GM18867 (cell line): ENCODE data around the gene SAC3D1.
A peak's percentile ranks its signal among the peaks of the same experiment; 100 is the strongest.
"Not testable (repeated sequence)": the region's sequence is repeated elsewhere in the genome, so short reads cannot be mapped to it uniquely, and the experiment has no call there.

Experiments
- ATAC-seq: cut with Tn5 transposase; IDR thresholded peaks from one replicate; pipeline ENCODE4 v1.9.1; 2021; ENCODE audit warnings: mild to moderate bottlenecking, moderate library complexity; ENCODE audit not compliant: unreplicated experiment

The SAC3D1 gene

GRCh38 chr11:65023502-65023901, 17.5 kb upstream of the SAC3D1 start:
- ATAC-seq, result not testable (repeated sequence)

GRCh38 chr11:65026810-65027209, 14.2 kb upstream of the SAC3D1 start:
- no peak for ATAC-seq

DNA sequence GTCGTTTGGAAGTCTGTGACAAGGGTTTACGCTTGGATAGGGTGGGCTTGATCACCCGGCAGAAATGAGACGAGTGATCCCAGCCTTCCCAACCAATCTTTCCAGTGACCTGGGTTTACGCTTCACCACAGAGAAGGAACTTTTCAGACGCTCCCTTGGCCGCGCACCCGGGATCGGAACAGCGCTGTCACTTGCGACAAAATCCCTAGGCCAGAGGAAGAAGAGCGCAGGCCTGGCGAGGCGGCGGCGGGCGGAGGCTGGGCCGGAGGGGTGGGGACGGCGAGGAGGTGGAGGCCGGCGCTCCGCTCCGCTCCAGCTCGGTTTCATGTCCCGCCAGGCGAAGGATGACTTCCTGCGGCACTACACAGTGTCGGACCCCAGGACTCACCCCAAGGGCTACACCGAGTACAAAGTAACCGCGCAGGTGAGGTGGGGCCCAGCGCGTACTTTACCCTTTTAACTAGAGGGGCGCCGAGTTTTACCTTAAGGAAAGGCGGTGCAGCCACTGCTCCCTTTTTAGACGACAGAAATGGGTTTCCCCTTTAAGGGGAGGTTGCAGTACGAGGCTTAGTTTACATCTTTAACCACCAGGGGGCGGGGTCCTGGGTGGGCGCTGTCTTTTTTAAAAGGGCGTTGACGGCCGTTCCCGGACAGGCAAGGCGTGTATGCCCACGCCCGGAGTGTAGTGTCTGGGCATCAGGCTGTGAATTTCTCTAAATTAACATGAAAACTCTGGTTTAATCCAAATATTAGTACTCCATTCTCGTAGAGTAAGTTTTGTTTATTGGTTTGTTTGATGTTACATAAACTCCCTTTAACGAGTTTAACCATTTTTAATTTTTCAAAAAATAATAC, 13.6 kb upstream of the SAC3D1 start, which contains the start of gene SNX15:
SNX15 (plus strand) TSS at position 227 of the 855 bp plus-strand sequence; CDS start at position 326, 99 bp downstream.
- ATAC-seq, result peak; percentile 85

DNA sequence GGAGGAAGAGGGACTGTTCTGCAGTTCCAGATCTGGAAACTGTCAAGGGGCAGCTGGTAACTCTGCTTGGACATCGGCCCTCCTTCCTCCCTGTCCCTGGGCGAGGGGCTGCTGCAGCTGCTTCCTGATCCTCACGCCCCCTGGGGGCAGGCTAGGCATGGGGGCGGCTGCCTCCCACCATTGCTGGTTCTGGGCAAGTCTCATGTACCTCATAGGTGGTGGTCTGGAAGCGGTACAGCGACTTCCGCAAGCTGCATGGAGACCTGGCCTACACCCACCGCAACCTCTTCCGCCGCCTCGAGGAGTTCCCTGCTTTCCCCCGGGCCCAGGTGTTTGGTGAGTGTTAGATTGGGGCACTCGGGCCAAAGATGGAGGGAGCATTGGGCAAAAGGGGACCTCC, 8.8 kb upstream of the SAC3D1 start:
- ATAC-seq, result no peak

- ATAC-seq, result no peak
These were observed 6.6 kb upstream of the SAC3D1 start for GRCh38 chr11:65034423-65034822.

- no peak for ATAC-seq
These were observed 5.4 kb upstream of the SAC3D1 start for GRCh38 chr11:65035579-65035978.

GRCh38 chr11:65036931-65037330, 4.1 kb upstream of the SAC3D1 start:
- ATAC-seq, result no peak

DNA sequence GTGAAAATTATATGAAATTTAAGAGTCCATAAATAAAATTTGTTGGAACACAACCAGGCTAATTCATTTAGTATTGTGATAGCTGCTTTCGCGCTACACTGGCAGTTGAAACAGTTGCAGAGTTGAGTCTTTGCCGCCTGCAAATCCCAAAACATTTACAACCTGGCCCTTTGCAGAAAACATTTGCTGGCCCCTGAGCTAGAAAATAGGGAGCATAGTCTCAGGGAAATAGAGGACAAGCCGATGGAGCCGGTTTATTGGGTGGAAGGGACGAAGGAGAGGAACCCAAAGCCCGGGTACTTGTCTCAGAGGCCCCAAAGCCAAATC, 527 bp upstream of the SAC3D1 start:
- no peak for ATAC-seq

- no peak for ATAC-seq
These were observed 1.9 kb downstream of the SAC3D1 start for GRCh38 chr11:65042891-65043290.

DNA sequence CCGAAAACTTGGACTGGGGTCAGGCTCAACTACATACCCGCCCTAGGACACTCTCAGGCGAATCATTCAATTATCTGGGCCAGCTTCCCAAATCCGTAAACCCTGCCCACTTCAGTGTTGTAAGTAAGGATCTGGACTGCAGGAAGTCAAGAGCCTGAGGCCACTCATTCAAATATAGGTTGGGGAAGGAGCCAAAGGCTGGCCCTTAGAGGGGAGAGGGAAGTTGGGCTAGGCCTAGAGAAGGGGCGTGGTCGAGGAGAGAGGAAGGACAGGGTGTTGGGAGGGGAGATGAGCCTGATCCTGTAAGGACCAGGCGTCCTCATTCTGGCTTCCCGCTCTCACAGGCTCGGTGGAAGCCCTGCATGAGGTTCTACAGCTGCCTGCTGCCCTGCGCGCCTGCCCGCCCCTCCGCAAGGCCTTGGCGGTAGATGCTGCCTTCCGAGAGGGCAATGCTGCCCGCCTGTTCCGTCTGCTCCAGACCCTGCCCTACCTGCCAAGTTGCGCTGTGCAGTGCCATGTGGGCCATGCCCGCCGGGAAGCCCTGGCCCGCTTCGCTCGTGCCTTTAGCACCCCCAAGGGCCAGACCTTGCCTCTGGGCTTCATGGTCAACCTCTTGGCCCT, 3.0 kb downstream of the SAC3D1 start:
- no peak for ATAC-seq

GRCh38 chr11:65045061-65045460, 4.1 kb downstream of the SAC3D1 start:
- ATAC-seq, result no peak

- ATAC-seq, result no peak
These were observed 4.7 kb downstream of the SAC3D1 start for GRCh38 chr11:65045728-65046127.

- ATAC-seq, result no peak
These were observed 6.8 kb downstream of the SAC3D1 start for GRCh38 chr11:65047581-65048422.

DNA sequence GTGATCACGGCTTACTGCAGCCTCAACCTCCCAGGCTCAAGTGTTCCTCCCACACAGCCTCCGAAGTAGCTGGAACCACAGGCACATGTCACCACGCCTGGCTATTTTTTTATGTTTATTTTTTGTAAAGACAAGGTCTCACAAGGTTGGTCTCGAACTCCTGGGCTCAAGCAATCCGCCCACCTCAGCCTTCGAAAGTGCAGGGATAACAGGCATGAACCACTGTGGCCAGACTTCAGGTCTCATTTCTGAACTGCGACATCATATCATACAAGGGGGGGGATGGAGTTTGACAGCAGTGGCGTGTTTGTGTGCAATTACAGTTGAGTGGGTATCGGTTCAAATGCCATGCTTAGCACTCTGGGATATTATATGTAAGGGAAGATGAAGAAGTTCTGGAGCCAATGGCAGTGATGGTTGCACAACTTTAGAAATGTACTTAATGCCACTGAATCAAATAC, 10.4 kb downstream of the SAC3D1 start:
- ATAC-seq, result no peak

- ATAC-seq, result no peak
These were observed 13.0 kb downstream of the SAC3D1 start for GRCh38 chr11:65053827-65054508.

- ATAC-seq, result no peak
These were observed 14.5 kb downstream of the SAC3D1 start for GRCh38 chr11:65055538-65055937.

GRCh38 chr11:65056999-65057398, 16.0 kb downstream of the SAC3D1 start:
- no peak for ATAC-seq

DNA sequence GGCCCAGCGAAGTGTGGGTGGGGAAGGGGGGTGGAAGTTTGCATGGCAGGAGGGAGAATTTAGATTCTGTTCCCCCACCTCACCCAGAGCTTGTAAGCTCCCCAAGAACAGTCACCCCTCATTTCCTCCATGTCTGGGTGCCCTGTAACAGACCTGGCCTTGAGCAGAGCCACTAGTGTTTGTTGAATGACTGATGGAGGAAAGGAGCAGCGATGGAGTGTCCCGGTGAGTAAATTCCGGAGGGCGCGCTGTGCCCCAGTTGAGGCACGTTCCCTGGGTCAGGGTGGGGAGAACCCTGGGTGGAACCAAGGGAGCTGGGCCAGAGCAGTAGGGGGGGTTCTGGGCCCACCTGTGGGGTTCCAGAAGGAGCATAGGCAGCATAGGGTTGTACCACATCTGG, 16.5 kb downstream of the SAC3D1 start:
- no peak for ATAC-seq

DNA sequence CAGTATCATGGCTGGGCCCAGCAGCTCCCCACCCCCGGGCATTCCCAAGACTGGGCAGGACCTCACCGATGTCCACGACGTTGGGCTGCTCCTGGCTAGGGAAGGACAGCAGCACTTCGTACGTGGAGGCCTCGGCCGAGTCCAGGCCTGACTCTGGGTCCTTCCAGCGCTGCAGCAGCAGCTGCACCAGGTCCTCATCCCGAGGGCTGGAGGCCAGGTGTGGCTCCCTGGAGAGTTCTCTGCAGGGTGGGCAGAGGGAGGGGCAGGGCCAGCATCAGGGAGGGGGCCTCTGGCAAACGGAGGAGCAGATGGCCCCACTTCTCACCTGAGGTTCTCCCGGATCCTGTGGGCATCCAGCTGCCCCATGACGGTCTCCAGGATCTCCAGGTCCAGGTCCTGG, 17.0 kb downstream of the SAC3D1 start:
- ATAC-seq, result no peak

- ATAC-seq, result no peak
These were observed 17.5 kb downstream of the SAC3D1 start, which contains the start of gene NAALADL1 for GRCh38 chr11:65058419-65059054. Gene NAALADL1, minus strand, starts transcription at chr11:65058553. Its CDS starts 32 bp downstream, at chr11:65058521.
